K562 (cell line): ENCODE results near the gene MASTL. TPM values are rescaled to one million over a fixed set of nuclear protein-coding genes. Genes with fewer than 3 reads are reported as not detected.
A peak's percentile ranks its signal among the peaks of the same experiment; 100 is the strongest.

Source experiments
- ASH1L ChIP-seq: fragments of 450-650 bp; IDR thresholded peaks from 2 replicates; pipeline ENCODE4 v1.6.1; 2018; ENCODE audit warnings: borderline replicate concordance, mild to moderate bottlenecking, low read depth; ENCODE audit not compliant: partially characterized antibody
- BACH1 ChIP-seq: fragments of 200-800 bp; sonication (Bioruptor generic); IDR thresholded peaks from 2 replicates; pipeline ENCODE4 v1.6.1; 2016; ENCODE audit warnings: missing genetic modification characterization, missing compliant biosample characterization
- CCNT2 ChIP-seq: IDR thresholded peaks from 2 replicates; pipeline ENCODE4 v1.6.1; 2011; ENCODE audit warnings: borderline replicate concordance, low read depth, mild to moderate bottlenecking, moderate library complexity, mixed read lengths, low read length; ENCODE audit not compliant: insufficient read length; ENCODE audit errors: extremely low read depth
- ERF ChIP-seq: fragments of 450-650 bp; formaldehyde crosslinking; IDR thresholded peaks from 2 replicates; pipeline ENCODE4 v1.4.0; 2020; ENCODE audit warnings: mild to moderate bottlenecking, mixed read lengths
- POLR2G ChIP-seq: fragments of 200-400 bp; formaldehyde crosslinking; IDR thresholded peaks from 2 replicates; pipeline ENCODE4 v1.6.1; 2017; ENCODE audit warnings: low read depth, mild to moderate bottlenecking, antibody characterized with exemption, low read length, moderate library complexity
- RREB1 ChIP-seq: fragments of 250-450 bp; sonication (Bioruptor Pico); IDR thresholded peaks from 2 replicates; pipeline ENCODE4 v1.4.0; 2020
- SIRT6 ChIP-seq: IDR thresholded peaks from one replicate; pipeline ENCODE4 v1.6.1; 2012; ENCODE audit warnings: low read depth, mild to moderate bottlenecking, control low read depth, inconsistent platforms, low read length, moderate library complexity
- SNAPC5 ChIP-seq: fragments of 250-450 bp; sonication (Bioruptor Pico); IDR thresholded peaks from 2 replicates; pipeline ENCODE4 v1.8.0; 2021; ENCODE audit warnings: moderate library complexity, mild to moderate bottlenecking, inconsistent platforms
- SREBF1 ChIP-seq: fragments of 150-350 bp; IDR thresholded peaks from 2 replicates; pipeline ENCODE4 v1.6.1; 2014; ENCODE audit warnings: antibody characterized with exemption, low read depth, low read length, borderline replicate concordance
- TAF9B ChIP-seq: fragments of 450-650 bp; IDR thresholded peaks from 2 replicates; pipeline ENCODE4 v1.6.1; 2018; ENCODE audit warnings: mild to moderate bottlenecking; ENCODE audit not compliant: partially characterized antibody
- TBP ChIP-seq: optimal IDR thresholded peaks from 2 replicates; pipeline ENCODE3; 2011; ENCODE audit warnings: low read depth, low read length, improper control_type of control experiment
- VEZF1 ChIP-seq: fragments of 200-800 bp; sonication (Bioruptor generic); IDR thresholded peaks from 2 replicates; pipeline ENCODE4 v1.6.1; 2017; ENCODE audit warnings: missing genetic modification characterization, missing compliant biosample characterization
- ZBTB34 ChIP-seq: fragments of 250-450 bp; sonication (Bioruptor Pico); IDR thresholded peaks from 2 replicates; pipeline ENCODE4 v1.8.0; 2021; ENCODE audit warnings: mild to moderate bottlenecking, moderate library complexity
- ZC3H11A ChIP-seq: IDR thresholded peaks from 2 replicates; pipeline ENCODE4 v1.6.1; 2012; ENCODE audit warnings: low read depth, low read length, improper control_type of control experiment
- ZNF12 ChIP-seq: sonication (generic); formaldehyde crosslinking; IDR thresholded peaks from 2 replicates; pipeline ENCODE4 v1.4.0; 2020; ENCODE audit warnings: mild to moderate bottlenecking, missing genetic modification reagents
- ZNF174 ChIP-seq: fragments of 250-450 bp; sonication (Bioruptor Pico); IDR thresholded peaks from 2 replicates; pipeline ENCODE4 v1.4.0; 2020; ENCODE audit warnings: mild to moderate bottlenecking
- ZNF3 ChIP-seq: fragments of 250-450 bp; sonication (Bioruptor Pico); IDR thresholded peaks from 2 replicates; pipeline ENCODE4 v1.5.0; 2021; ENCODE audit warnings: mild to moderate bottlenecking, moderate library complexity
- ZNF764 ChIP-seq: fragments of 250-450 bp; sonication (Bioruptor Pico); IDR thresholded peaks from 2 replicates; pipeline ENCODE4 v1.4.0; 2020; ENCODE audit warnings: low read depth, mild to moderate bottlenecking, moderate library complexity
- ZNF778 ChIP-seq: fragments of 450-650 bp; formaldehyde crosslinking; IDR thresholded peaks from 2 replicates; pipeline ENCODE4 v1.4.0; 2020; ENCODE audit warnings: mild to moderate bottlenecking, moderate library complexity
- ZSCAN32 ChIP-seq: fragments of 450-650 bp; formaldehyde crosslinking; IDR thresholded peaks from 2 replicates; pipeline ENCODE4 v1.4.0; 2020; ENCODE audit warnings: mild to moderate bottlenecking, moderate library complexity
- polyA plus RNA-seq, 8 experiments: library from polyadenylated mRNA; depleted of rRNA in 4 of 8; stranded (reverse) in 5 of 8; unstranded in 3 of 8; fragments of >200 nt; fragmentation: Nextera tagmentation in 2 of 8; fragmentation: Illumina TruSeq in 1 of 8; extraction: Ambion mirVana in 2 of 8; extraction: Trizol in 1 of 8; gene quantifications; 2 replicates each; pipeline versions ENCODE4 v1.2.1 to v1.2.3, GENCODE V29; 2011 to 2014; ENCODE audit warnings: inconsistent platforms in 1 of 8, missing spikeins in 1 of 8
- total RNA-seq, 7 experiments: library from RNA; depleted of rRNA in 6 of 7; stranded (reverse); fragments of >200 nt in 6 of 7; fragmentation: Illumina TruSeq in 2 of 7; extraction: Trizol in 2 of 7; gene quantifications; 2 replicates each; pipeline versions ENCODE4 v1.2.1 to v1.2.3, GENCODE V29; 2011 to 2021; ENCODE audit warnings: low replicate concordance in 1 of 7

The MASTL gene
- total and polyA plus RNA-seq, 9 of the 15 experiments (the other 6 are each of a cell fraction or from before 2014, with no cell fraction given) = 6.8 to 29.9 (median 23.1) TPM

- TF ChIP-seq ZNF12 (no peak), VEZF1 (CRISPR knock-in tag) (peak; percentile 86), ERF (CRISPR knock-in tag) (no peak), SNAPC5 (CRISPR knock-in tag) (no peak), TBP (peak; percentile 80), ASH1L (no peak), CCNT2 (peak; percentile 81), RREB1 (CRISPR knock-in tag) (0 out of 2 replicates have a peak, but pooled peaks have one; percentile 41), ZNF764 (CRISPR knock-in tag) (no peak), SIRT6 (no peak), TAF9B (peak; percentile 69), ZC3H11A (no peak), ZNF778 (CRISPR knock-in tag) (no peak), BACH1 (tag) (no peak), ZSCAN32 (CRISPR knock-in tag) (no peak), ZBTB34 (CRISPR knock-in tag) (no peak), ZNF3 (CRISPR knock-in tag) (no peak), POLR2G (peak; percentile 98), ZNF174 (CRISPR knock-in tag) (no peak), SREBF1 (no peak)
These were observed at the start of gene MASTL (continued) for GRCh38 chr10:27155066-27155754.
